Kidney epithelial cell (primary cell): Measurements from ENCODE around the gene FANCD2. TPM values are rescaled to one million over a fixed set of nuclear protein-coding genes. Genes with fewer than 3 reads are reported as not detected.

Experiments used
- DNase-seq: peaks from one replicate; pipeline ENCODE4 v3.0.0-alpha.2; 2010; ENCODE audit warnings: low read depth
- H3K27me3 ChIP-seq: 2 replicates; pipeline ENCODE4 v1.6.0; 2011; ENCODE audit warnings: low read length; ENCODE audit not compliant: control insufficient read depth, insufficient read depth
- H3K36me3 ChIP-seq: 2 replicates; pipeline ENCODE4 v1.5.1; 2011; ENCODE audit warnings: low read length; ENCODE audit not compliant: control insufficient read depth, insufficient read depth
- H3K4me3 ChIP-seq: 2 replicates; pipeline ENCODE4 v1.5.1; 2011; ENCODE audit warnings: low read depth, mild to moderate bottlenecking, control low read depth, low read length
- total RNA-seq: library from RNA; depleted of rRNA; stranded (reverse); fragments of >200 nt; gene quantifications from 2 replicates; pipeline ENCODE4 v1.2.3, GENCODE V29; 2015
- TF ChIP-seq, protein P1 (sequence below): IDR thresholded peaks from 2 replicates; pipeline ENCODE4 v1.5.1; 2011; ENCODE audit warnings: mild to moderate bottlenecking, moderate library complexity, low read length, control low read depth, inconsistent platforms; ENCODE audit not compliant: insufficient read depth, poor library complexity, severe bottlenecking

FANCD2 gene
- 16.6 and 18.6 TPM in 2 replicates for total RNA-seq

DNA sequence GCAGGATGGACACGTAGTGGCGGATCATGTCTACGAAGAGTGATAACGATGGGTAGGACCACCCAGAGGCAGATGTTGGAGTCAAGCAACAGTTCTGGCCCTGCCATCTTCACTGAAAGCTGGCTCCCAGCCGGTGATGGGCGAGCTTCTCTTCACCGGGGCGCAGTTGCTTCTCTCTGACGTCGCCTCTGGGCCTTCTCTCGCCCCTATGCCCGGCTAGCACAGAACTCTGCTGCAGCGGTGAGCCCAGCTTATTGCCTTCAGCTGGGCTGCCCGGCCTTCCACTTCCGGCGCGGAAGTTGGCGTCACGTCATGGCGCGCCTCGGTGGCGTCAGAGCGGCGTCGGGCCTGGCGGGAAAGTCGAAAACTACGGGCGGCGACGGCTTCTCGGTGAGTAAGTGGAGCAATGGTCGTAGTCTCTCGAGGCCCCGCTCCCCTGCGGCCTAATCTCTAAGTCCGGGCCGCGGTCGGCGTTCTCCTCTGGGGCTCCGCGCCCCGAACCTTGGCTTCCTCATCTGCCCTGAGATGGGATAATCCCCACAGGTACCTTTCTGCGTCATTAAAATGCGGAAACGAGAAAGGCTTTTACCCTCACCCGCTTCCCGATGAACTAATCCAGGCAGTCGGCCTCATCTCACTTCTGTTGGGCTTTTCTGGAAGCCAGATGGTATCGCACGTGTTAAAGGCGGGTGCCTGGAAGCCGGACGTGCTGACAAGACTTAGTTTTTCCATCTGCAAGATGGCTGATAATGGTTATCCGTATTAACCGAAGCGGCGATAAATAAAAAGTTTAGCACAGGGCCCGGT, at the start of gene FANCD2:
TSS of gene FANCD2 (plus strand) at position 354 of the 807 bp plus-strand sequence. CDS start 2,221 bp downstream, outside the sequence.
- DNase-seq: peak; percentile 49
- peaks cover 2% of the 10 kb centered on the region for H3K36me3 ChIP-seq
- H3K27me3 ChIP-seq: no peaks in the 10 kb centered on the region
- TF ChIP-seq, protein P1, sequence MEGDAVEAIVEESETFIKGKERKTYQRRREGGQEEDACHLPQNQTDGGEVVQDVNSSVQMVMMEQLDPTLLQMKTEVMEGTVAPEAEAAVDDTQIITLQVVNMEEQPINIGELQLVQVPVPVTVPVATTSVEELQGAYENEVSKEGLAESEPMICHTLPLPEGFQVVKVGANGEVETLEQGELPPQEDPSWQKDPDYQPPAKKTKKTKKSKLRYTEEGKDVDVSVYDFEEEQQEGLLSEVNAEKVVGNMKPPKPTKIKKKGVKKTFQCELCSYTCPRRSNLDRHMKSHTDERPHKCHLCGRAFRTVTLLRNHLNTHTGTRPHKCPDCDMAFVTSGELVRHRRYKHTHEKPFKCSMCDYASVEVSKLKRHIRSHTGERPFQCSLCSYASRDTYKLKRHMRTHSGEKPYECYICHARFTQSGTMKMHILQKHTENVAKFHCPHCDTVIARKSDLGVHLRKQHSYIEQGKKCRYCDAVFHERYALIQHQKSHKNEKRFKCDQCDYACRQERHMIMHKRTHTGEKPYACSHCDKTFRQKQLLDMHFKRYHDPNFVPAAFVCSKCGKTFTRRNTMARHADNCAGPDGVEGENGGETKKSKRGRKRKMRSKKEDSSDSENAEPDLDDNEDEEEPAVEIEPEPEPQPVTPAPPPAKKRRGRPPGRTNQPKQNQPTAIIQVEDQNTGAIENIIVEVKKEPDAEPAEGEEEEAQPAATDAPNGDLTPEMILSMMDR: no peak
- H3K4me3 ChIP-seq: peak within 1 kb of the TSS; percentile 99

DNA sequence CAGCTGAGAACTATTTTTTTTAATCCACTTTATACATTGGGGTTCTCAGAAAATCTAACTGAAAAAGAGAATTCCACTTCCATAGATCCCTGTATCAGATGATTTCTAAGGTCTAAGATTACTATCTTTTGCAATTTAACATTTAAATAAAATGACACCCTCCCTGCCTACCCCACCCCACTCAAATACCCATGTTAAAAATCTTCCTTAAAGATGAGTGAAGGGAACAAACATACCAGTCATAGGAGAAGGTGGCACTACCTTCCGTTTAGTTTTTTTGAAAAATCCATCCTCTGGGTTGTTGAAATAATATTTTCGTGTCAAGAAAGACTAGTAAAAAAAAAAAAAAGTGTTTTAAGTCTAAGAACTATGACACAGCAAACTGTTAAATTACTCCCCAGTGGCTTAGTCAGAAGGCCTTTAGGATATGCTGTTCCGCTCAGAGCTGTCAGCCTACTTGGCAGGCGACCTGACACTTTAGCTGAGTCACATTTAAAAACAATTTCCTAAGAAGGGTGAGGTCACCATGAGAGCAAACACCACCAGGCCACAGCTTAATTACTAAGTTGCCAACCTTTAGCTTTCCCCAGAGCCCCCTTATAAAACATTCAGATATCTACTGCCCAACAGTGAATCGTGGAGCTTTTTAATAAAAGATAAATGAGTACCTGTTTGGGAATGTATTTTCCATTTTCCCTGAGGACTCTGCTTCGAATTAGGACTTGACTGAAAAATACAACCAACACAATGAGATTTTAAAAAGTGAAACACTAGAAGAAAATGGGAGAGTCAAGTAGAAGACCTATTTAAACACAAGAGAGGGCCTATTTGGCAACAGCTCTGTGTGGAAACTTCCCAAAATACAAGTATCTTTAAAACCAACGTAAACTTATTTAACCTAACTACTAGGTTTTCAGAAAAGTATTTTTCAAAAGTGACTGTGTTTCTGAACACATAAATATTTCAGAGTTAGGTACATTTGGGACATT, 49.2 kb upstream of the FANCD2 start:
- Histone ChIP-seq H3K4me3 (no peak overlapping the region), H3K27me3 (no peaks in the 10 kb centered on the region), H3K36me3 (peaks cover 1% of the 10 kb centered on the region)
- TF ChIP-seq, protein P1: no peak
- DNase-seq: peak; percentile 96

DNA sequence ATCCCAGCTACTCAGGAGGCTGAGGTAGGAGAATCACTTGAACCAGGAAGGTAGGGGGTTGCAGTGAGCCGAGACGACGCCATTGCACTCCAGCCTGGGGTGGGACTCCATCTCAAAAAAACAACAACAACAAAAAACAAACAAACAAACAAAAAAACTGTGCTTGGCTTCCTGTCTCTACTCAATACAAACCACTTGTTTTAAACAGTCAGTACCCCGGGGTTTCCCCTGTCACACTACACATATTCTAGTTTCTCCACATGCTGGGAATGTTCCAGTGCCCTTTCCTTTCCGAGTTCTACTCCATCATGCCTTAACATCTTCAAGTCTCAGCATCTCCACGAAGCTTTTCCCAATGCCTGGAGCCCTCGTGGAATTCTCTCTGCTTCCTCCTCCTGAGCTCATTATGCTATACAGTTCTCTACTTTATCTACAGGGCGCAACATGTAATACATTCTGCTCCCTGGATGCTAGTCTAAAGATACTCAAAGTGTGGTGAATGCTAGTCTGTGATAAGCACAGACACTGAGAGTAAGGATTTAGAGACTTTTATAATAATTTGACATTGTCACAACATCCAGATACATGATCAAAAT, 47.4 kb upstream of the FANCD2 start:
- Histone ChIP-seq H3K4me3 (no peak overlapping the region), H3K27me3 (no peaks in the 10 kb centered on the region), H3K36me3 (peaks cover 1% of the 10 kb centered on the region)
- DNase-seq: no peak
- TF ChIP-seq, protein P1: no peak

DNA sequence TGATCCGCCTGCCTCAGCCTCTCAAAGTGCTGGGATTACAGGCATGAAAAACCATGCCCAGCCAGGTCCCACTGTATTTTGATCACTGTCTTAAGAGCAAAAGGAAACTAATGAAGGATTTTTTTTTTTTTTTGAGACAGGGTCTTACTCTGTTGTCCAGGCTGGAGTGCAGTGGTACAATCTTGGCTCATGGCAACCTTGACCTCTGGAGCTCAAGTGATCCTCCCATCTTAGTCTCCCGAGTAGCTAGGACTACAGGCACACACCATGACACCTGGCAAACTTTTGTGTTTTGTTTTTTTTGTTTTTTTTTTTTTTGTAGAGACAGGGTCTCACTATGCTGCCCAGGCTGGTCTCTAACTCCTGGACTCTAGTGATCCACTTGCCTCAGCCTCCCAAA, 46.0 kb upstream of the FANCD2 start:
- Histone ChIP-seq H3K36me3 (peaks cover 1% of the 10 kb centered on the region), H3K27me3 (no peaks in the 10 kb centered on the region), H3K4me3 (no peak overlapping the region)
- DNase-seq: no peak
- TF ChIP-seq, protein P1: no peak

DNA sequence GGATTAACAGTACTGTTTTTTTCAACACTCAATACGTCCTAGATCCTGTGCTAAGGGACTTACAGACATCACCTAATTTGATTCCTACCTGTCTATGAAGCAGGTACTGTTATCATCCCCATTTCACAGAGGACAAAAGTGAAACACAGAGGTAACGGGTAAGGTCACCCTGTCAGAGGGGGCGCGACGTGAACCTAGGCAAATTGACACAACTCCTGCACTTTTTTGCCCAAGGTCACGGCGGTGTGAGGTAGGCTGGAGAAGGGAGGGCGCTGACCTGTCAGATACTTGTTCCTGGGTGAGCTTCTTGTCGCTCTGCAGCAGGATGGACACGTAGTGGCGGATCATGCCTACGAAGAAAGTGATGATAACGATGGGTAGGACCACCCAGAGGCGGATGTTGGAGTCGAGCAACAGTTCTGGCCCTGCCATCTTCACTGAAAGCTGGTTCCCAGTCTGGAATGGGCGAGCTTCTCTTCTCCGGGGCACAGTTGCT, 40.0 kb upstream of the FANCD2 start:
- no peak for DNase-seq

More for the DNA sequence above, 40.0 kb upstream of the FANCD2 start:
- Histone ChIP-seq H3K27me3 (no peaks in the 10 kb centered on the region), H3K4me3 (peak overlapping the region; percentile 66), H3K36me3 (no peaks in the 10 kb centered on the region)
- TF ChIP-seq, protein P1: no peak
